HG03558 (cell line): Measurements from ENCODE around the gene USP24.
"Not testable (repeated sequence)": the region's sequence is repeated elsewhere in the genome, so short reads cannot be mapped to it uniquely, and the experiment has no call there.

Experiments
- ATAC-seq: cut with Tn5 transposase; IDR thresholded peaks from one replicate; pipeline ENCODE4 v1.9.1; 2021; ENCODE audit warnings: moderate number of reproducible peaks; ENCODE audit not compliant: unreplicated experiment; ENCODE audit errors: extremely low read depth

Gene USP24

DNA sequence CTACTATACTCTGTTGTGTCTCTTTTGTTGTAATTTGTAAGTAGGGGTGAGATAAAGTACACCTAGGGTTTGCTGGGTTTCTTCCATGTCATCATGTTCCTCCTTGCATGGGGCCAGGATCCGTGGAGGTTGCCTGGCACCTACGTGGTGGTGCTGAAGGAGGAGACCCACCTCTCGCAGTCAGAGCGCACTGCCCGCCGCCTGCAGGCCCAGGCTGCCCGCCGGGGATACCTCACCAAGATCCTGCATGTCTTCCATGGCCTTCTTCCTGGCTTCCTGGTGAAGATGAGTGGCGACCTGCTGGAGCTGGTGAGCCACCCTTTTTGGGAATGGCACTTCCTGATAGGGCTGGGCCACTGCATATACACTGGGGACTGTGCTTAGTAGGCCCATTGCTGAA is 171.4 kb downstream of the USP24 start:
- no peak for ATAC-seq

DNA sequence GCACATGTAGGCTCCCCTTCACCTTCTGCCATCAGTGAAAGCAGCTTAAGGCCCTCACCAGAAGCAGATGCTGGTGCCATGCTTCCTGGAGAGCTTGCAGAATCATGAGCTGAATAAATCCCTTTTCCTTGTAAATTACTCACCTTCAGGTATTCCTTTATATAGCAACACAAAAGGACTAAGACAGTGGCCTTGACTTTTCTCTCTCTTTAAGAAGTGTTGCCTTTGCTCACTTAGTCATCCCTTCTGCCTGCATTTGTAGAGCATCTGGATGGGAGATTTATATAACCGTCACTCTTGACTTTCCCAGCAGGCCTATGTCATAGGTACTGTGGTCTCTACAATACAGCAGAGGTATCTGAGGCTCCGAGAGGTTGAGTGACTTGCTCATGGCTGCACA is 172.2 kb downstream of the USP24 start:
- no peak for ATAC-seq

GRCh38 chr1:55041613-55042012 is 173.6 kb downstream of the USP24 start:
- no peak for ATAC-seq

DNA sequence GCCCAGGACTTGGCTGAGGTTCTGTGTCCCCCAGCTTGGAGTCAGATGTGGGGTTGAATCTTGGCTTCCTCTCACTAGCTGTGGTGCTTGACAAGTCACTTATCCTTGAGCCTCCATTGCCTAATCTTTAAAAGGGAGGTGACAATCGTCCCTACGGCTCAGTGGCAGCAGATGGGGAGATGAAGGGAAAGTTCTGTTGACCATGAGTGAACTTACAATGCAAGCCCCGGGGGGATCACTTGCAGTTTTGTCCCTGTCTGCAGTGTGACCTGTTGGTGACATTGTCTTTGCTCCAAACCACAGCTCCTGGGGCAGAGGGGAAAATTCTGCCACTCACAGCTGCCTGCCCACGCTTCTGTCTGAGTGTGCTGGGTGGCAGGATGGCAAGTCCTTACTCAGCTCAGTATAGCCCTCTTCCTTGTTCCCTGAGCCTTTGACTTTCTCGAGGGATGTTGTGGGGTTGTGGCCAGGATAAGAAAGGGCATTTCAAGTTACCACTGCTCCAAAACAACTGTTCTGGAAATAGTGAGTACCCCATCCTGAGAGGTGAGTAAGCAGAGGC is 174.2 kb downstream of the USP24 start:
- no peak for ATAC-seq

DNA sequence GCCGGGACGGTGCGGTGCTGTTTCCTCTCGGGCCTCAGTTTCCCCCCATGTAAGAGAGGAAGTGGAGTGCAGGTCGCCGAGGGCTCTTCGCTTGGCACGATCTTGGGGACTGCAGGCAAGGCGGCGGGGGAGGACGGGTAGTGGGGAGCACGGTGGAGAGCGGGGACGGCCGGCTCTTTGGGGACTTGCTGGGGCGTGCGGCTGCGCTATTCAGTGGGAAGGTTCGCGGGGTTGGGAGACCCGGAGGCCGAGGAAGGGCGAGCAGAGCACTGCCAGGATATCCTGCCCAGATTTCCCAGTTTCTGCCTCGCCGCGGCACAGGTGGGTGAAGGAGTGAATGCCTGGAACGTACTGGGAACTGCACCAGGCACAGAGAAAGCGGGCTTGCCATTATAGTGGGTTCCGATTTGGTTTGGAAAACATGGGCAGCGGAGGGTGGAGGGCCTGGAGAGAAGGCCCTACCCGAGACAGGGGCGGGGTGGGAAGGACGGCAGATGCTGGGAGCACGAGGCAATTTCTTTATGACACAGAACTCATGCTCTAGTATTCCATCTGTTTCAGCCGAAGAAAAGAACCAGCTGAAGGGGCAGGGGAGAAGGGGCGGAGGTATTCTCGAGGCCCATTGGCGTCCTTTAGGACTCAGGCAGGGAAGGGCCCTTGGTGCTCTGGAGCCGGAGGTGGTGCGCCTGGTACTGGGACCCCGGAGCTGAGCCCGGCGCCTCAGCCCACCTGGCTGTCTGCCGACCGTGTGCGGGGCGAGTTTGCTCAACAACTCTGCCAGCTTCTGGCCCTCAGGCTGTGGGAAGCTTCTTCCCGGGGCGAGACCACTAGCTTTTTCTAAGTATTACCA is 174.9 kb downstream of the USP24 start:
- no peak for ATAC-seq

GRCh38 chr1:55039342-55040082 is 175.7 kb downstream of the USP24 start, which contains the start of gene PCSK9:
Gene PCSK9, plus strand, starts transcription at chr1:55039548. Its CDS starts 290 bp downstream, at chr1:55039838.
- ATAC-seq: no peak

- no peak for ATAC-seq
Observed at GRCh38 chr1:55038974-55039341, 176.2 kb downstream of the USP24 start.

- ATAC-seq: no peak
Observed at GRCh38 chr1:55038552-55038838, 176.7 kb downstream of the USP24 start.

DNA sequence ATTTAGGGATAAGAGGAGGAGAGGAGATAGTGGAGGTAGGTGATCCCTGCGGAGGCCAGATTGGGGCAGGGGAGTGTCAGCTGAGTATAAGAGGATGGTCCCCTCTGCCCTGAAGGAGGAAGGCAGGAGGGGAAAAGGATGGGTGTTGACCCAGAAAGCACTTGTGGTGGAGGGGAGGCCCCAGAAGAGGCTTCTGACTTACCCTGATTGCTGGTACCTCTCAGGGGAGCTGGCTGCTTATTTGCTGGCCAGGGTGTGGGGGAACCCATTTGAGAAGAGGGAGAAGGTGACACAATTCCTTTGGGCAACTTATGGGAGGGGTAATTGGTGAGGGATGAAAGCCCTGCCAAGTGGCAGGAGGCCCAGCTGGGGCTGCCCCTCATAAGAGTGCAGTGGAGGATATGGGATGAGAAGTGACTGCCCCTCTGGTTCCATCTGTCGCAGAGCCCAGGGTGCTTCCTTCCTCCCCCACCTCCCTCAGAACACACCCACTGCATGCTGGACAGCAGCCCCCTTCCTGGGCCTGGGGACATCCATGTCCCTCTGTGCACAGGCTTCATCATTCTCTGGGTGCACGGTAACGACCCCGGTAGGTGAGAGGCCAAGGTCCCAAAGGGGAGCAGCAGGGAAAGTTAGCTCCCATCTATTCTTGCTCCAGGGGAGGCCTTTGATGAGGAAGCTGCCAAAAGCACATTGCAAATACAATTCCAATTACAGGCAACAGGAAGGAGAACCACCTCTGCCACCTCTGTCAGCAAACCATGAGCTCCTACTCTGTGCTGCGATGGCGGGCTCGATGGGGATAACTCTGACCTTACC is 177.2 kb downstream of the USP24 start:
- no peak for ATAC-seq

DNA sequence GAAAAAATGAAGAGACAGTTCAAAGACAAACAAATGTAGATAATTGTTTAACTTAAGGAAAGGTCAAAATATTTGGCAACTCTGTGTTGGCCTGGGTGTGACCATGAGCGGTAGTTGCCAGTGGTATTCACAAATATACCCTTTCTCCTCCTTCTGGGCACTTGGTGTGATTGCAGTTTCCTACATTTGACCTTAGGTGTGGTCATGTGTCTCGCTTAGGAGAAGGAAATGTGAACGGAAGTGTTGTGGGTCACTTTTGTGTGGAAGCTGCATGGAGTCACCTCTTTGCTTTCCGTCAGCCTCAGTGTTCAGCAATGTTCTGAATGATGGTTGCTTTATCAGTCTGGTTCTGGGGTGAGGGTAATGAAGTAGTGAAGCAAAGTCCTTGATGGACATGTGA is 179.3 kb downstream of the USP24 start:
- no peak for ATAC-seq

DNA sequence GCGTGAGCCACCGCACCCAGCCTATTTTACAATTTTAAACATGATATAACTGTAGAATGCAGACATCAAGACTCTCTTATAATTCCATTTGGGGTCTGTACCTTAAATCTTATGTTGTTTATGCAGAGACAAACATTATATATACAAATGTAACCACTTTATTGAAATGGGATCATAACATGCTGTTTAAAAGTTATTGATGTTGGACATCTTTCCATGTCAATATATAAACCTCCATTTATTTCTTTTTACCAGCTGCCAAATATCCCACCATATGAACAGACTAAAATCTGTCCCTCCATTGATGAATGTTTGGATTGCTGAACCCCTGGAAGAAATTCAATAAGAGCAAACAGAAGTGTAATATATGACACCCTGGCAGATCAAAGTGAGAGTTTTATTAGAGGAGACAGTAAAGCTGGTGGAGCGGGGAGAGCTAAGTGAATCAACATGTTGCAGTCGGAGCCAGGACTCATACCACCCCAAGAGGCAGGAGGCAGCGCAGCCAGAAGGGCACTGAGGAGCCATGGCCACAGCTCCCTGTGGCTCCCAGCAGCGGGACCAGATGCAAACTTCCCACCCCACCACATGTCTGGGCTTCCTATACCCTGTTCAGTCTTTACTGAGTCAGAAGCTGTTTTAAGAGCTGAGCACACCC is 180.6 kb downstream of the USP24 start:
- ATAC-seq: no peak

GRCh38 chr1:55033265-55033614 is 181.9 kb downstream of the USP24 start:
- ATAC-seq: no peak

GRCh38 chr1:55031098-55031497 is 184.1 kb downstream of the USP24 start:
- not testable (repeated sequence) for ATAC-seq

DNA sequence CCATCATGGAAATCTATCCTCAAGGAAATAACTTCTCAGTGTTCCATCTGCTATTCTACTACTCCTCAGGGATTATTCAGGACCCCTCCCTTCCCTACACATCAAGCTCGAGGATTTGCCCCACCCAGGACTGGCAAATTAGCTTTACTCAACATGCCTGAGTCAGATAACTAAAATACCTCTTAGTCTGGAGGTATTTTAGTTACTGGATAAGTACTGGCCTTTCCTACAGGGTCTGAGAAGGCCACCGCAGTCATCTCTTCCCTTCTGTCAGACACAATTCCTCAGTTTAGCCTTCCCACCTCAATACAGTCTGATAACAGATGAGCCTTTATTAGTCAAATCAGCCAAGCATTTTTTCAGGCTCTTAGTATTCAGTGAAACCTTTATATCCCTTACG is 188.5 kb downstream of the USP24 start:
- not testable (repeated sequence) for ATAC-seq

- ATAC-seq: not testable (repeated sequence)
Observed at GRCh38 chr1:55024163-55024562, 191.0 kb downstream of the USP24 start.

- no peak for ATAC-seq
Observed at GRCh38 chr1:55021942-55022546, 193.1 kb downstream of the USP24 start.

GRCh38 chr1:55018395-55018794 is 196.8 kb downstream of the USP24 start:
- no peak for ATAC-seq
